Mesangial cell (primary cell): ENCODE results near the gene HTR3B. TPM values are rescaled to one million over a fixed set of nuclear protein-coding genes. Genes with fewer than 3 reads are reported as not detected.

ENCODE experiments used
- total RNA-seq: library from RNA; depleted of rRNA; stranded (reverse); fragments of >200 nt; gene quantifications from 2 replicates; pipeline ENCODE4 v1.2.3, GENCODE V29; 2015

Gene HTR3B
- total RNA-seq: not detected in 2 replicates

GRCh38 chr11:113904379-113905101 is at the start of gene HTR3B:
HTR3B (plus strand) TSS chr11:113904796; CDS start chr11:113904934, 138 bp downstream.

GRCh38 chr11:113875234-113876073 is 29.1 kb upstream of the HTR3B start, which contains the start of gene USP28:
USP28 (minus strand) TSS chr11:113875572; CDS start chr11:113875501, 71 bp downstream.

GRCh38 chr11:113974741-113975470 is 70.3 kb downstream of the HTR3B start, which contains the start of gene HTR3A:
HTR3A (plus strand) TSS chr11:113975108; CDS start chr11:113975326, 218 bp downstream.

Other genes with a start within 250 kb of the HTR3B start
- 0.13 and 0.16 TPM in 2 replicates for gene TMPRSS5, start 198.5 kb upstream of the HTR3B start, total RNA-seq
- gene ZW10, start 131.1 kb upstream of the HTR3B start, total RNA-seq: 7.9 and 17.4 TPM in 2 replicates
- gene CLDN25, start 125.0 kb upstream of the HTR3B start, total RNA-seq: not detected in 2 replicates
- gene USP28, start 29.2 kb upstream of the HTR3B start, total RNA-seq: 16.7 and 23.1 TPM in 2 replicates
- gene HTR3A, start 70.3 kb downstream of the HTR3B start, total RNA-seq: not detected in 2 replicates
- gene ZBTB16, start 154.9 kb downstream of the HTR3B start, total RNA-seq: 2.0 and 8.9 TPM in 2 replicates